Heart left ventricle (tissue), 13 donors: ENCODE measurements around the gene NEFH.

Experiments used
- POLR2A ChIP-seq, 2 donors: fragments of 450-650 bp; IDR thresholded peaks; one replicate each; pipeline ENCODE4 v1.6.1; 2017; ENCODE audit warnings: antibody characterized with exemption in 2 of 2, mild to moderate bottlenecking in 2 of 2, moderate library complexity in 2 of 2
- TF ChIP-seq, protein P1 (sequence below), 12 donors: fragments of 200-600 bp; sonication (generic) in 4 of 12; IDR thresholded peaks; one replicate each; pipeline versions ENCODE4 v1.5.0 to v1.8.0; 2018 to 2022; ENCODE audit warnings: antibody characterized with exemption in 12 of 12, mild to moderate bottlenecking in 5 of 12
- donor health status: ischemic (EF 13 %, LVEDD 7.1; RV severe dilation, severe dysfunction).
- donor health status: DM: no; HTN: yes; CAD: no.
- donor health status: DM: no; HTN: no; CAD: no.
- donor health status: ischemic (EF 25% LVEDD 6.9; RV normal size, moderate dysfunction).
- donor health status: ischemic (EF 25% LVEDD 5.7; RV mildly dilated, moderate dysfunction).
- donor health status: ischemic (EF 35%, LVEDD 5.7; RV mildly dilated, moderate dysfunction).
- donor health status: nonischemic (EF 11% LVEDD 7.7; RV severe dilation, severe dysfunction).
- donor health status: DM: yes; HTN: yes; CAD: no.
- donor health status: PGD.
- donor health status: ischemic (EF 29% LVEDD 5.4; RV normal size, mild dysfunction).
- donor health status: nonischemic (EF 23%, LVEDD 6.1; RV moderate dilation, normal function).

DNA sequence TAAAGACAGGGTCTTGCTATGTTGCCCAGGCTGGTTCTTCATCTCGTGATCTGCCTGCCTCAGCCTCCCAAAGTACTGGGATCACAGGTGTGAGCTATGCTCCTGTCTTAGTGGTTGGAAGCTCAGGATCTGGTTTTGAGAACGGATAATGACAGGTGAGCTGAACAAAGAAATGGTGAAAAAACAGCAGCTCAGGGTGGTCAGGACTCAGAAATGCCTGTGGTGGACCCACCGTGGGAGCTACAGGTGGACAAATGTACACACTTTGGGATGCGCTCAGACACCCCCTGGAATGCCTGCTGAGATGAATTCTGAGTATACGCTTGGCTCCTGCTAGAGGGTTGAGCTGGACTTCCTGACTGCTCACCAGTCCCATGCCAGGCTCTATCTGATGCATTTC, 32.1 kb upstream of the NEFH start:
- TF ChIP-seq POLR2A (IDR thresholded peaks at IDR 0.05): no peak
- TF ChIP-seq, protein P1, sequence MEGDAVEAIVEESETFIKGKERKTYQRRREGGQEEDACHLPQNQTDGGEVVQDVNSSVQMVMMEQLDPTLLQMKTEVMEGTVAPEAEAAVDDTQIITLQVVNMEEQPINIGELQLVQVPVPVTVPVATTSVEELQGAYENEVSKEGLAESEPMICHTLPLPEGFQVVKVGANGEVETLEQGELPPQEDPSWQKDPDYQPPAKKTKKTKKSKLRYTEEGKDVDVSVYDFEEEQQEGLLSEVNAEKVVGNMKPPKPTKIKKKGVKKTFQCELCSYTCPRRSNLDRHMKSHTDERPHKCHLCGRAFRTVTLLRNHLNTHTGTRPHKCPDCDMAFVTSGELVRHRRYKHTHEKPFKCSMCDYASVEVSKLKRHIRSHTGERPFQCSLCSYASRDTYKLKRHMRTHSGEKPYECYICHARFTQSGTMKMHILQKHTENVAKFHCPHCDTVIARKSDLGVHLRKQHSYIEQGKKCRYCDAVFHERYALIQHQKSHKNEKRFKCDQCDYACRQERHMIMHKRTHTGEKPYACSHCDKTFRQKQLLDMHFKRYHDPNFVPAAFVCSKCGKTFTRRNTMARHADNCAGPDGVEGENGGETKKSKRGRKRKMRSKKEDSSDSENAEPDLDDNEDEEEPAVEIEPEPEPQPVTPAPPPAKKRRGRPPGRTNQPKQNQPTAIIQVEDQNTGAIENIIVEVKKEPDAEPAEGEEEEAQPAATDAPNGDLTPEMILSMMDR (IDR thresholded peaks at IDR 0.05): no peak
